Neural cell (in vitro differentiated cells): ENCODE measurements around the gene KATNAL2.

Experiments used
- EP300 ChIP-seq: fragments of 450-650 bp; conservative IDR thresholded peaks from 2 replicates; pipeline ENCODE4 v1.6.1; 2014; ENCODE audit warnings: antibody characterized with exemption, mild to moderate bottlenecking, moderate library complexity; ENCODE audit not compliant: poor library complexity, severe bottlenecking
- EZH2 ChIP-seq: fragments of 200-600, 300-800 bp; shearing (Covaris generic), sonication (generic); IDR thresholded peaks from 2 replicates; pipeline ENCODE4 v1.6.1; 2014; ENCODE audit warnings: antibody characterized with exemption, low read length, borderline replicate concordance, mild to moderate bottlenecking; ENCODE audit not compliant: insufficient read depth, poor library complexity, severe bottlenecking
- MXI1 ChIP-seq: fragments of 450-650 bp; conservative IDR thresholded peaks from 2 replicates; pipeline ENCODE4 v1.6.1; 2014; ENCODE audit warnings: antibody characterized with exemption, mild to moderate bottlenecking; ENCODE audit not compliant: poor library complexity, severe bottlenecking
- POLR2AphosphoS5 ChIP-seq: IDR thresholded peaks from 2 replicates; pipeline ENCODE4 v1.6.1; 2012
- SMC3 ChIP-seq: fragments of 450-650 bp; conservative IDR thresholded peaks from 2 replicates; pipeline ENCODE4 v1.6.1; 2014; ENCODE audit warnings: antibody characterized with exemption, mild to moderate bottlenecking, moderate library complexity; ENCODE audit not compliant: poor library complexity
- TAF1 ChIP-seq: IDR thresholded peaks from 2 replicates; pipeline ENCODE4 v1.6.1; 2012; ENCODE audit warnings: low read depth
- TF ChIP-seq, protein P1 (sequence below): IDR thresholded peaks from 2 replicates; pipeline ENCODE4 v1.6.1; 2012; ENCODE audit warnings: borderline replicate concordance
- TF ChIP-seq, protein P2 (sequence below): fragments of 450-650 bp; IDR thresholded peaks from 2 replicates; pipeline ENCODE4 v1.5.1; 2014; ENCODE audit warnings: antibody characterized with exemption, mild to moderate bottlenecking, moderate library complexity; ENCODE audit not compliant: poor library complexity, severe bottlenecking

DNA sequence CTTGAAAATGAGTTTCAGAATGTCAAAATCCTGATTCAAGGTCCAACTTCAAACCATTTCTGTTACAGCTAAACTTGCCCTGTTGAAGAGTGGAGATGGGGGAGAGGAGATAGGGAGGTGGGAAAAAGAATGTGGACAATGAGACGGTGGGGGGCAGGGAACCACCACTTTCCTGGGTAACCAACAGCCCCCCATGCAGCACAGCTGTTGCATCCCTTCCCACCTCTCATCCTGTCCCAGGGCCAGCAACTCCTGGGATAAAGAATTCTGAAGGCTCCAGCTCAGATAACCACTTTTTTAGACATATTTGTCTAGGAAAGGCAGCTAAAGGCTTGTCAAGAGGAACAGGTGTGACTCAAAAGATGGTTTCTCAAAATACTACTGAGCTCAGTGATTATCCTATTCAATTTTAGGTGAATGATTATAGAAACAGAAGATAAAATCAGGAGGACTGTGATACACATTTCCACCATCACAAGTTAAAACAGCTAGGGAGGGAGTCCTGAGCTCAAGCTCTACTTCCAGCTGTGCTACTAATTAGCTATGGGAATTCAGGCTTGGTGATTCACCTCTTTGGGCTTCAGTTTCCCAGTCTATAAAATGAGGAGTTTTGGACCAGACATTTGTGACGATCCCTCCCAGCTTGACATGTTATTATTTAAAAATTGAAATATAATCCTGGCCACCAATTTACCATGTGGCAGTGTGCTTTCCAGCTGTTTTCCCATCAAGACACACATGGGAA is 196.6 kb downstream of the KATNAL2 start:
- TF ChIP-seq, protein P1, sequence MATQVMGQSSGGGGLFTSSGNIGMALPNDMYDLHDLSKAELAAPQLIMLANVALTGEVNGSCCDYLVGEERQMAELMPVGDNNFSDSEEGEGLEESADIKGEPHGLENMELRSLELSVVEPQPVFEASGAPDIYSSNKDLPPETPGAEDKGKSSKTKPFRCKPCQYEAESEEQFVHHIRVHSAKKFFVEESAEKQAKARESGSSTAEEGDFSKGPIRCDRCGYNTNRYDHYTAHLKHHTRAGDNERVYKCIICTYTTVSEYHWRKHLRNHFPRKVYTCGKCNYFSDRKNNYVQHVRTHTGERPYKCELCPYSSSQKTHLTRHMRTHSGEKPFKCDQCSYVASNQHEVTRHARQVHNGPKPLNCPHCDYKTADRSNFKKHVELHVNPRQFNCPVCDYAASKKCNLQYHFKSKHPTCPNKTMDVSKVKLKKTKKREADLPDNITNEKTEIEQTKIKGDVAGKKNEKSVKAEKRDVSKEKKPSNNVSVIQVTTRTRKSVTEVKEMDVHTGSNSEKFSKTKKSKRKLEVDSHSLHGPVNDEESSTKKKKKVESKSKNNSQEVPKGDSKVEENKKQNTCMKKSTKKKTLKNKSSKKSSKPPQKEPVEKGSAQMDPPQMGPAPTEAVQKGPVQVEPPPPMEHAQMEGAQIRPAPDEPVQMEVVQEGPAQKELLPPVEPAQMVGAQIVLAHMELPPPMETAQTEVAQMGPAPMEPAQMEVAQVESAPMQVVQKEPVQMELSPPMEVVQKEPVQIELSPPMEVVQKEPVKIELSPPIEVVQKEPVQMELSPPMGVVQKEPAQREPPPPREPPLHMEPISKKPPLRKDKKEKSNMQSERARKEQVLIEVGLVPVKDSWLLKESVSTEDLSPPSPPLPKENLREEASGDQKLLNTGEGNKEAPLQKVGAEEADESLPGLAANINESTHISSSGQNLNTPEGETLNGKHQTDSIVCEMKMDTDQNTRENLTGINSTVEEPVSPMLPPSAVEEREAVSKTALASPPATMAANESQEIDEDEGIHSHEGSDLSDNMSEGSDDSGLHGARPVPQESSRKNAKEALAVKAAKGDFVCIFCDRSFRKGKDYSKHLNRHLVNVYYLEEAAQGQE = no peak
- TF ChIP-seq EZH2 (no peak), POLR2AphosphoS5 (no peak), EP300 (no peak), SMC3 (no peak), TAF1 (no peak), MXI1 (no peak)
- TF ChIP-seq, protein P2, sequence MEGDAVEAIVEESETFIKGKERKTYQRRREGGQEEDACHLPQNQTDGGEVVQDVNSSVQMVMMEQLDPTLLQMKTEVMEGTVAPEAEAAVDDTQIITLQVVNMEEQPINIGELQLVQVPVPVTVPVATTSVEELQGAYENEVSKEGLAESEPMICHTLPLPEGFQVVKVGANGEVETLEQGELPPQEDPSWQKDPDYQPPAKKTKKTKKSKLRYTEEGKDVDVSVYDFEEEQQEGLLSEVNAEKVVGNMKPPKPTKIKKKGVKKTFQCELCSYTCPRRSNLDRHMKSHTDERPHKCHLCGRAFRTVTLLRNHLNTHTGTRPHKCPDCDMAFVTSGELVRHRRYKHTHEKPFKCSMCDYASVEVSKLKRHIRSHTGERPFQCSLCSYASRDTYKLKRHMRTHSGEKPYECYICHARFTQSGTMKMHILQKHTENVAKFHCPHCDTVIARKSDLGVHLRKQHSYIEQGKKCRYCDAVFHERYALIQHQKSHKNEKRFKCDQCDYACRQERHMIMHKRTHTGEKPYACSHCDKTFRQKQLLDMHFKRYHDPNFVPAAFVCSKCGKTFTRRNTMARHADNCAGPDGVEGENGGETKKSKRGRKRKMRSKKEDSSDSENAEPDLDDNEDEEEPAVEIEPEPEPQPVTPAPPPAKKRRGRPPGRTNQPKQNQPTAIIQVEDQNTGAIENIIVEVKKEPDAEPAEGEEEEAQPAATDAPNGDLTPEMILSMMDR = no peak
